Right ventricle myocardium superior (tissue), 1 donor: ENCODE measurements around the gene ULBP3. TPM values are rescaled to one million over a fixed set of nuclear protein-coding genes. Genes with fewer than 3 reads are reported as not detected.
A peak's percentile ranks its signal among the peaks of the same experiment; 100 is the strongest.
"Not testable (repeated sequence)": the region's sequence is repeated elsewhere in the genome, so short reads cannot be mapped to it uniquely, and the experiment has no call there.

ENCODE experiments used
- ATAC-seq: fragments of 200-7000 bp; cut with Tn5 transposase; one replicate; pipeline ENCODE4 v1.9.1; 2020; ENCODE audit warnings: mild to moderate bottlenecking; ENCODE audit not compliant: poor library complexity
- DNase-seq: peaks from one replicate; pipeline ENCODE4 v3.0.0-alpha.2; 2020
- intact Hi-C: fragments of 100-400 bp; cut with DNase I; formaldehyde crosslinking; loops from one replicate; pipeline ENCODE4 v1.11.2; 2022
- total RNA-seq: library from RNA; stranded (reverse); fragmentation: NEBNext Ultra II Directional; extraction: Animal tissue kit (Norgen Biotek cat#: 25700); gene quantifications from one replicate; pipeline ENCODE4 v1.2.1, GENCODE V29; 2021
- donor health status: DM: no; HTN: yes; CAD: no; lungs with severe emphysema.

ULBP3 gene
- total RNA-seq, 1 donor from 2014 or later: 0.83 TPM

DNA sequence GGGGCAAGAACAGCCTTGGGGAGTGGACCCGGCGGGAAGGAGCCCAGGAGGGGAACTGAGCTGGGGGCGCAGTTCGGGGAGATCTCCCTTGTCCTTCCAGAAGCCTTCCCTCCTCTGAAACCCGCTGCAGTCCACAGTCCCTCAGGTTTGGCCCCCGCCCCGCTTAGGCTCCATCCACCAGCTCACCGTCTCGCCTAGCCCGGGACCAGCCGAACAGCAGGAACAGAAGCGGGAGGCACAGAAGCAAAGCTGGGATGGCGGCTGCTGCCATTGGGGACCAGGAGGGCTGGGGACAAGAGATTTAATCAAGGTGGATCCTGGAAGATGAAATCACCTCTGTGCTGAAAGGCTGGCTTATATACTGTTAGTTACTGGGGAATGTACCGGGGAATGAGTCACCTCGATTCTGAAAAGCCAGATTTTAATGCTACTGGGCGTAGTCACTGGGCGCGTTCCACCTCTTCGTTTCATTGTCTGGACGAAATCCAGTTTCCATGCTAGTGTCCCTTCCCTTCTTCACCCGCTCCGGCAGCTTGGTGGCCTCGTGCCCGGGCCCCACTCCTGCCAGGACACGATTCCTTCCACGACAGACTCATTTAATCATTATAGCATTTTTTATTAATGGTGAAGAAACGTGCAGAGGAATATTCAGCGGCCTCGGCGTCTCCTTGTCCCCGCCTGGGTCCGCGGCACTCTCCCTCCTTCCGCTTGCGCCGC lies 43.6 kb downstream of the ULBP3 start, which contains the start of gene RAET1L:
RAET1L (minus strand) TSS at position 332 of the 717 bp plus-strand sequence; CDS start at position 271, 61 bp downstream.
- intact Hi-C loops: no loop called here
- ATAC-seq: peak; percentile 44
- peak; percentile 62 for DNase-seq

DNA sequence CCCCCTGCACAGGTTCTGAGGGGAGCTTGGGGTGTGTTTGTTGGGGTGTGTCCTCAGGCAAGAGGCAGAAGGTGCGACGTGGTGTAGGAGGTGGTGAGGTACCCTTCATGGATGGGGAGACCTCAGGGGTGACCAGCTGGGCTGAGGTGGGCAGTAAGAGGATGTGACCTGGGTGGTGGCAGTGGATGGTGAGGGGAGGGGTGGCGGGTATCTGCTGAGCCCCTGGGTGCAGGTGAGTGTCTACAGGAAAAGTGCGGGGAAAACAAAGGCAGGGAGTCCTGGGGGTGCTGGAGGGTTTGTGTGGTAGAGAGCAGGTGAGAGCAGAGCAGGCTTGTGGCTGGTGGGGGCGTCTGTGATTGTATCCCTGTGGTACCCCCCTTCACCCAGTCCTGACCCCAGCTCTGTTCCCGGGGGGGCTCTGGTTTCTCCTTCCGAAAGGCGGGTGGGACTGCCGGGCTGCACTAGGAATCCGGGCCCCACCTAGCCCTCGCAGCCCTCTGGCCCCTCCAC lies 44.2 kb downstream of the ULBP3 start:
- intact Hi-C loops: no loop called here
- DNase-seq (no peak), ATAC-seq (no peak)

DNA sequence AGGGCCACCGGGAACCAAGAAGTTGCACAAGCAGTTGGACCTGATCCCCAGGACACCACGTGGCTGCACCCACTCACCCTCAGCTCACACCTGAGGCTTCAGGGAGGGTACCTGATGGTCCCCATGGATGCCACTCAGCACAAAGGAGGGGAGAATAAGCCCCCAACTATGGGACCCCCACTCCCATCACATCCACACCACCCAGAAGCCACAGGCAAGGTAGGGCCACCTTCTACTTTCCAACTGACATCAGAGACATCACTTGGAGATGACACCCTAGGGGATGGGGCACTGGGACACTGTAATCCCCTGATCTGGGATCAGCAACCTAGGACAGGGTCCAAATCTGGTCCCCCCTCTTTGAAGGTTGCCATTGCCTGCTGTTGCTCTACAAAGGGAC lies 44.9 kb downstream of the ULBP3 start:
- intact Hi-C loops, DNase-seq, ATAC-seq: not testable (repeated sequence)

GRCh38 chr6:150021870-150022269 lies 47.1 kb downstream of the ULBP3 start:
- ATAC-seq, intact Hi-C loops, DNase-seq: not testable (repeated sequence)

- DNase-seq (no peak), ATAC-seq (no peak)
- intact Hi-C loops: loop anchor here (5.0 kb wide), 1 partner anchor 187 kb away; no protein-coding TSS in a partner anchor
Observed at GRCh38 chr6:150018846-150019580, 49.9 kb downstream of the ULBP3 start.

DNA sequence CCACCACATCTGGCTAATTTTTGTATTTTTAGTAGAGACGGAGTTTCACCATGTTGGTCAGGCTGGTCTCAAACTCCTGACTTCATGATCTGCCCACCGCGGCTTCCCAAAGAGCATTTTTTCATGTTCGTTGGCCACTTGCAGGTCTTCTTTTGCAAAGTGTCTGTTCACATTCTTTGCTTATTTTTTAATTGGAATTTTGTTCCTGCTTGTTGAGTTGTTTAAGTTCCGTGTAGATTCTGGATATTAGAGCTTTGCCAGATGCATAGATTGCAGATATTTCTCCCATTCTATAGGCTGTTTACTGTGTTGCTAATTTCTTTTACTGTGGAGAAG lies 51.8 kb downstream of the ULBP3 start:
- intact Hi-C loops: loop anchor here (2.0 to 5.0 kb wide), 2 partner anchors 82 to 185 kb away; no protein-coding TSS in a partner anchor
- ATAC-seq: not testable (repeated sequence)

GRCh38 chr6:150016324-150017185 lies 52.4 kb downstream of the ULBP3 start:
- ATAC-seq (peak; percentile 89), DNase-seq (peak; percentile 60)
- intact Hi-C loops: loop anchor here (2.0 to 5.0 kb wide), 2 partner anchors 82 to 184 kb away; no protein-coding TSS in a partner anchor

More for the DNA sequence above, 51.8 kb downstream of the ULBP3 start:
- DNase-seq: not testable (repeated sequence)

- not testable (repeated sequence) for ATAC-seq, DNase-seq
- intact Hi-C loops: loop anchor here (2.0 to 5.0 kb wide), 2 partner anchors 81 to 183 kb away; no protein-coding TSS in a partner anchor
Observed at GRCh38 chr6:150015281-150016001, 53.5 kb downstream of the ULBP3 start.

DNA sequence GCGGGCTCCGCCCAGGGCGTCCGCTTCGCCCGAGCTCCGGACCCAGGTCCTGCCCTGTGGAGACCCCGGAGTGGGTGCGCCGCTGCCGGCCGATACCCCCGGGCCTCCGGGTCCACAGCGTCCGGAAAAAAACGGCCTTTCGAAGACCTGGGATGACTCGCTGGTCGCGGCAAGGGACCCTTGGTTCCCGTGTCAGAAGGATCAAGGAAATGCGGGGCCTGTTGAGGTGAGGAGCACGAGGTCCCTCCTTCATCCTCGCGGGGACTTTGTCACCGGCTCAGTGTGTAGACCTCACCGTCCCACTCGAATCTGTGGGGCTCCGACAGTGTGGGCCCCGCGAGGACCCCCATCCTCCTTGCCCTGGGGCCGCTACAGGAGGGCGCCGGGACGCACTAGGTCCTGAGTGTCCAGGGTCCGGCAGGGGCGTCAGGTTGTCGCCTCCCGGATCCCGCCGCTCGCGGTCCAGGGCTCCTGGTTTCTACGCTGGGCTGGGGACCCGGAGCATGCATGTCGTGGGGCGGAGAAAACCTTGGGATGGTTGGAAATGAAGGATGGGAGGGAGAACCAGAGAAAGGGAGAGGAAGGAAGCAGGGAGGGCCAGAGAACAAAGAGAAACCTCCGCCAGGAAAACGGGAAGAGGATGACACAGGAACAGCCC lies 54.2 kb downstream of the ULBP3 start:
- DNase-seq, ATAC-seq: not testable (repeated sequence)
- intact Hi-C loops: loop anchor here (5.0 kb wide), 1 partner anchor 182 kb away; no protein-coding TSS in a partner anchor

DNA sequence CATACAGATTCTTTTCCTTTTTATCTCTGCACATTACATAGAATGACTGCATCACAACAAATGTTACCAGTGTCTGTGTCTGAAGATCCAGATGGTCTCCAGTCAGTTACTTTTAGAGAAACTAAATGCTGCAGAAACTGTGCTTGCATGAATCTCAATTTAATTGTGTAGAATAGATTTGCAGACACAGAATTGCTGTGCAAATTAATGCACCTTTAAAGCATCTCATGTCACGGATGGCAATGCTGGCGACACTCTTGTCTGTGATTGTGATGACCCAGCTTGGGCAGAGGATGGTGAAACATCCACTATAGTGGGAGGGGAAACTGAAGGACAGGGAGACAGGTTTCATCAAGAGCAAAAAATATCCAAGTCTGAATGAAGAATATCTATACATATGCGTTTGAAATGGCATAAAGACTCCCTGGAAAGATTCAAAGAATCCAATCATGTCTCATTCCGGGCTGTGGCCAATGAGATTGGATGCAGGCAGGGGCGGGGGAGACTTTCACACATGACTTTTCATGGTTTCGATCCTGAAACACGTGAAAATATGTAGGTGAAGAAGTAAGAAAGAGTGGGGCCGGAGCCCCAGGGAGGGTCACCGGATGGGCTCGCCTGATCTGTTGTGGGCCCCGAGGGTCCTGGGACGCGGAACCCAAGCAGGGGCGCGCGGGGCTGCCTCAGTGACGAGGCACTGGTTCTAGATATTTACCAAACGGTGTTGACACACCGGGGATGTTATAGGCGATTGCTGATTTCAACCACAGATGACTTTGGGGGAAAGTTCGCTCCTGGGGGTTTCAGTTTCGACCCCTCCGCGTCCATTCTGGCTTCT lies 54.9 kb downstream of the ULBP3 start:
- intact Hi-C loops, DNase-seq, ATAC-seq: not testable (repeated sequence)

DNA sequence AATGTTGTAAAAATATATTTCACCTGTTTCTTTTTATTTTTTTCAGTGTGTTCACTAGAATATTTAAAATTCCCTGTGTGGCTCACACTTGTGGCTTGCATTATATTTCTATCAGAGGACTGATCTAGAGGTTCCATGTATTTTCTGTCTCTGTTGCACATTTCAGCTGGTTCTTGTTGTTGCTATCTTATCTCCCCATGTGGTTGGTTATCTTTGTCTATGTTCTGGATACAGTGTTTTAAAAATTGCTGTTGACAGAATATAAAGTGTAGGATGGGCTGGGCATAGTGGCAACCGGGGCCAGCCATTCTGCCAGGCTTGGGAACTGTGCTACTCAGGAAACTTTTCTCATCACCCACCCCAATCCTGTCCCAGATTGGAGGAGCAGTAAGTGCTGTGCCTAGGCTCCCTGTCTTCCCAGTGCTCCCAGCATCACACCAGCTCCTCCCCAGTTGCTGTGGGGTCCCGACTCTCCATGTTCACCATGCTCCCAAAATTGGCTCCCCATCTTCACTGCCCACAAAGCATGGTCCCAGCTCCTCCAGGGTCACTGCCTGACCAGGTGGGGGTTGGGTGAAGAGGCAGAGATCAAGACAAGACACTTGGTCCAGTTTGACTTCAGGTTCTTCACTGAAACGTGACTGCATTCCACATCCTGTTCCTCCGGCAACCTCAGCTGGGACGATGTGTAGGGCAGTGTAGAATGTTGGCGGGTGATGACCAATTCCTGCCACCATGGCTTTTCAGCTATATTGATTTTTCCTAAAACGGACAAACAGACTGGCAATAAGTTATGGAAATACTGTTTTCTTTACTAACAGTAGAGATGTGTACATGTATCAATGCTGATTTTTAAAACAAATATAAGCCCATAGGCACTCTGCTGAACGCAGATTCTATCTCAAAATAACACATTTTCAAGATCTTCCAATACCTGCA lies 55.8 kb downstream of the ULBP3 start:
- intact Hi-C loops, ATAC-seq, DNase-seq: not testable (repeated sequence)

Other genes starting within 250 kb of the ULBP3 start
- 17.4 TPM for gene LRP11, start 204.8 kb downstream of the ULBP3 start, total RNA-seq
- gene RAET1E, start 171.0 kb downstream of the ULBP3 start, total RNA-seq: 0.48 TPM
- gene RAET1G, start 146.0 kb downstream of the ULBP3 start, total RNA-seq: not detected
- gene ULBP2, start 127.1 kb downstream of the ULBP3 start, total RNA-seq: 0.65 TPM
- 0.13 TPM for gene ULBP1, start 105.2 kb downstream of the ULBP3 start, total RNA-seq
- gene RAET1L, start 43.6 kb downstream of the ULBP3 start, total RNA-seq: not detected
- 131 TPM for gene PPP1R14C, start 73.9 kb upstream of the ULBP3 start, total RNA-seq